HepG2 (cell line): ENCODE data around the gene CEBPA. TPM values are rescaled to one million over a fixed set of nuclear protein-coding genes. Genes with fewer than 3 reads are reported as not detected.

Experiments used
- CEBPG ChIP-seq: IDR thresholded peaks from 2 replicates; pipeline ENCODE4 v1.6.1; 2016
- EED ChIP-seq: sonication (generic); formaldehyde crosslinking; IDR thresholded peaks from 2 replicates; pipeline ENCODE4 v1.5.0; 2020; ENCODE audit warnings: mild to moderate bottlenecking, missing genetic modification reagents
- EHMT2 ChIP-seq: fragments of 200-600 bp; sonication (generic); IDR thresholded peaks from 2 replicates; pipeline ENCODE4 v1.7.0; 2017; ENCODE audit warnings: antibody characterized with exemption, low read depth, low read length, borderline replicate concordance
- FOSL2 ChIP-seq: sonication (generic); formaldehyde crosslinking; IDR thresholded peaks from 2 replicates; pipeline ENCODE4 v1.4.0; 2020; ENCODE audit warnings: missing genetic modification reagents
- FOXK1 ChIP-seq: sonication (generic); formaldehyde crosslinking; IDR thresholded peaks from 2 replicates; pipeline ENCODE4 v1.4.0; 2020; ENCODE audit warnings: low read depth, missing genetic modification reagents, borderline replicate concordance
- GMEB1 ChIP-seq: sonication (generic); formaldehyde crosslinking; IDR thresholded peaks from 2 replicates; pipeline ENCODE4 v1.5.1; 2020; ENCODE audit warnings: missing genetic modification reagents, mild to moderate bottlenecking, borderline replicate concordance
- HINFP ChIP-seq: sonication (generic); formaldehyde crosslinking; IDR thresholded peaks from 2 replicates; pipeline ENCODE4 v1.4.0; 2020; ENCODE audit warnings: low read depth, mild to moderate bottlenecking, missing genetic modification reagents
- HNF4A ChIP-seq: sonication (generic); formaldehyde crosslinking; IDR thresholded peaks from 2 replicates; pipeline ENCODE4 v1.4.0; 2020; ENCODE audit warnings: missing genetic modification reagents
- HOMEZ ChIP-seq: IDR thresholded peaks from 2 replicates; pipeline ENCODE4 v1.6.1; 2016; ENCODE audit warnings: low read depth
- MEF2D ChIP-seq: sonication (generic); formaldehyde crosslinking; IDR thresholded peaks from 2 replicates; pipeline ENCODE4 v1.5.1; 2020; ENCODE audit warnings: mild to moderate bottlenecking, missing genetic modification reagents
- NFYB ChIP-seq: sonication (generic); formaldehyde crosslinking; IDR thresholded peaks from 2 replicates; pipeline ENCODE4 v1.4.0; 2020; ENCODE audit warnings: missing genetic modification reagents
- SNAI1 ChIP-seq: sonication (generic); formaldehyde crosslinking; IDR thresholded peaks from 2 replicates; pipeline ENCODE4 v1.5.0; 2020; ENCODE audit warnings: mild to moderate bottlenecking, missing genetic modification reagents, borderline replicate concordance
- TMF1 ChIP-seq: sonication (generic); formaldehyde crosslinking; IDR thresholded peaks from 2 replicates; pipeline ENCODE4 v1.8.1; 2022; ENCODE audit warnings: low read depth, missing genetic modification reagents
- YY1 ChIP-seq: IDR thresholded peaks from 2 replicates; pipeline ENCODE4 v1.6.1; 2011; ENCODE audit warnings: low read length, low read depth, moderate library complexity, mild to moderate bottlenecking; ENCODE audit not compliant: insufficient read depth, insufficient replicate concordance
- ZFP1 ChIP-seq: IDR thresholded peaks from 2 replicates; pipeline ENCODE4 v1.6.1; 2016
- ZFY ChIP-seq: sonication (generic); formaldehyde crosslinking; IDR thresholded peaks from 2 replicates; pipeline ENCODE4 v1.4.0; 2020; ENCODE audit warnings: missing genetic modification reagents
- ZMYM4 ChIP-seq: sonication (generic); formaldehyde crosslinking; IDR thresholded peaks from 2 replicates; pipeline ENCODE4 v1.8.1; 2023; ENCODE audit warnings: mild to moderate bottlenecking, missing genetic modification reagents
- ZNF468 ChIP-seq: sonication (generic); formaldehyde crosslinking; IDR thresholded peaks from 2 replicates; pipeline ENCODE4 v1.8.0; 2022; ENCODE audit warnings: mild to moderate bottlenecking, moderate library complexity, missing genetic modification reagents
- ZNF605 ChIP-seq: sonication (generic); formaldehyde crosslinking; IDR thresholded peaks from 2 replicates; pipeline ENCODE4 v1.8.0; 2022; ENCODE audit warnings: mild to moderate bottlenecking, missing genetic modification reagents
- ZNF704 ChIP-seq: sonication (generic); formaldehyde crosslinking; IDR thresholded peaks from 2 replicates; pipeline ENCODE4 v1.8.1; 2023; ENCODE audit warnings: mild to moderate bottlenecking, inconsistent platforms, moderate library complexity, missing genetic modification reagents, borderline replicate concordance
- ZNF782 ChIP-seq: sonication (generic); formaldehyde crosslinking; IDR thresholded peaks from 2 replicates; pipeline ENCODE4 v1.4.0; 2020; ENCODE audit warnings: missing genetic modification reagents, mild to moderate bottlenecking, borderline replicate concordance
- ZSCAN22 ChIP-seq: sonication (generic); formaldehyde crosslinking; IDR thresholded peaks from 2 replicates; pipeline ENCODE4 v1.4.0; 2020; ENCODE audit warnings: mild to moderate bottlenecking, missing genetic modification reagents
- polyA plus RNA-seq, 8 experiments: library from polyadenylated mRNA; depleted of rRNA in 3 of 8; stranded (reverse) in 7 of 8; unstranded in 1 of 8; fragments of >200 nt; fragmentation: Illumina TruSeq in 4 of 8; extraction: Trizol in 4 of 8; gene quantifications; 2 replicates each; pipeline versions ENCODE4 v1.2.1 to v1.2.3, GENCODE V29; 2011 to 2016; ENCODE audit warnings: low read depth in 4 of 8, missing spikeins in 1 of 8, mixed read lengths in 1 of 8; ENCODE audit not compliant: insufficient read depth in 1 of 8
- total RNA-seq, 5 experiments: library from RNA; depleted of rRNA; stranded (reverse); fragments of >200 nt; fragmentation: Illumina TruSeq; extraction: Trizol; gene quantifications; 2 replicates each; pipeline ENCODE4 v1.2.3, GENCODE V29; 2016; ENCODE audit warnings: low read depth in 1 of 5

The CEBPA gene
- total and polyA plus RNA-seq, 2 of the 13 experiments (the other 11 are each of a cell fraction or from before 2014, with no cell fraction given): 24.8 to 103 TPM

GRCh38 chr19:33348301-33349010 is 46.1 kb upstream of the CEBPA start (continued):
- TF ChIP-seq ZNF782 (CRISPR knock-in tag) (no peak), ZSCAN22 (CRISPR knock-in tag) (no peak), HINFP (CRISPR knock-in tag) (no peak), YY1 (no peak), EED (no peak), NFYB (CRISPR knock-in tag) (no peak), CEBPG (peak; percentile 96), ZNF704 (CRISPR knock-in tag) (no peak), TMF1 (no peak), HOMEZ (CRISPR knock-in tag) (no peak), ZNF605 (CRISPR knock-in tag) (0 out of 2 replicates have a peak, but pooled peaks have one; percentile 21), ZNF468 (no peak), HNF4A (CRISPR knock-in tag) (peak; percentile 67), ZMYM4 (no peak), GMEB1 (CRISPR knock-in tag) (no peak), EHMT2 (no peak), ZFP1 (CRISPR knock-in tag) (no peak), ZFY (CRISPR knock-in tag) (peak; percentile 55), FOXK1 (CRISPR knock-in tag) (no peak), MEF2D (CRISPR knock-in tag) (0 out of 2 replicates have a peak, but pooled peaks have one; percentile 42), SNAI1 (CRISPR knock-in tag) (no peak), FOSL2 (CRISPR knock-in tag) (peak; percentile 29)
